HepG2 (cell line): ENCODE results near the gene SLC8A2. TPM values are rescaled to one million over a fixed set of nuclear protein-coding genes. Genes with fewer than 3 reads are reported as not detected.

Experiments used
- HNF4G ChIP-seq, 2 experiments: sonication (generic) in 1 of 2; formaldehyde crosslinking in 1 of 2; IDR thresholded peaks; 2 replicates each; pipeline versions ENCODE4 v1.4.0 to v1.6.1; 2011 to 2020; ENCODE audit warnings: borderline replicate concordance in 2 of 2, low read depth in 2 of 2, mild to moderate bottlenecking in 2 of 2, low read length in 1 of 2, missing genetic modification reagents in 1 of 2, moderate library complexity in 1 of 2
- IKZF4 ChIP-seq: sonication (generic); formaldehyde crosslinking; IDR thresholded peaks from 2 replicates; pipeline ENCODE4 v1.5.1; 2020; ENCODE audit warnings: borderline replicate concordance, mild to moderate bottlenecking, low read depth, missing genetic modification reagents; ENCODE audit errors: not compliant biosample characterization
- NR3C1 ChIP-seq: sonication (generic); formaldehyde crosslinking; IDR thresholded peaks from 2 replicates; pipeline ENCODE4 v1.4.0; 2020; ENCODE audit warnings: missing genetic modification reagents
- SPEN ChIP-seq: sonication (generic); formaldehyde crosslinking; IDR thresholded peaks from 2 replicates; pipeline ENCODE4 v1.5.1; 2020; ENCODE audit warnings: low read depth, mild to moderate bottlenecking, missing genetic modification reagents
- ZNF616 ChIP-seq: sonication (generic); formaldehyde crosslinking; IDR thresholded peaks from 2 replicates; pipeline ENCODE4 v1.5.0; 2020; ENCODE audit warnings: low read depth, mild to moderate bottlenecking, missing genetic modification reagents
- ZSCAN22 ChIP-seq: sonication (generic); formaldehyde crosslinking; IDR thresholded peaks from 2 replicates; pipeline ENCODE4 v1.4.0; 2020; ENCODE audit warnings: mild to moderate bottlenecking, missing genetic modification reagents
- polyA plus RNA-seq, 8 experiments: library from polyadenylated mRNA; depleted of rRNA in 3 of 8; stranded (reverse) in 7 of 8; unstranded in 1 of 8; fragments of >200 nt; fragmentation: Illumina TruSeq in 4 of 8; extraction: Trizol in 4 of 8; gene quantifications; 2 replicates each; pipeline versions ENCODE4 v1.2.1 to v1.2.3, GENCODE V29; 2011 to 2016; ENCODE audit warnings: low read depth in 4 of 8, missing spikeins in 1 of 8, mixed read lengths in 1 of 8; ENCODE audit not compliant: insufficient read depth in 1 of 8
- total RNA-seq, 5 experiments: library from RNA; depleted of rRNA; stranded (reverse); fragments of >200 nt; fragmentation: Illumina TruSeq; extraction: Trizol; gene quantifications; 2 replicates each; pipeline ENCODE4 v1.2.3, GENCODE V29; 2016; ENCODE audit warnings: low read depth in 1 of 5
- TF ChIP-seq, protein P1 (sequence below): sonication (generic); formaldehyde crosslinking; IDR thresholded peaks from 2 replicates; pipeline ENCODE4 v1.4.0; 2020; ENCODE audit warnings: missing genetic modification reagents
- TF ChIP-seq, protein P2 (sequence below): IDR thresholded peaks from 2 replicates; pipeline ENCODE4 v1.6.1; 2016; ENCODE audit warnings: missing compliant biosample characterization, missing genetic modification reagents, borderline replicate concordance
- TF ChIP-seq, protein P3 (sequence below), 2 experiments: fragments of 450-650 bp in 1 of 2; sonication (generic) in 1 of 2; formaldehyde crosslinking in 1 of 2; IDR thresholded peaks; 2 replicates each; pipeline versions ENCODE4 v1.6.1 to v1.8.0; 2016 to 2022; ENCODE audit warnings: antibody characterized with exemption in 1 of 2, mild to moderate bottlenecking in 1 of 2, missing genetic modification reagents in 1 of 2
- TF ChIP-seq, protein P4 (sequence below): sonication (generic); formaldehyde crosslinking; IDR thresholded peaks from 2 replicates; pipeline ENCODE4 v1.4.0; 2020; ENCODE audit warnings: mild to moderate bottlenecking, missing genetic modification reagents, borderline replicate concordance

Gene SLC8A2
- total and polyA plus RNA-seq, 2 of the 13 experiments (the other 11 are each of a cell fraction or from before 2014, with no cell fraction given) = 0.02 TPM; not detected in 1

DNA sequence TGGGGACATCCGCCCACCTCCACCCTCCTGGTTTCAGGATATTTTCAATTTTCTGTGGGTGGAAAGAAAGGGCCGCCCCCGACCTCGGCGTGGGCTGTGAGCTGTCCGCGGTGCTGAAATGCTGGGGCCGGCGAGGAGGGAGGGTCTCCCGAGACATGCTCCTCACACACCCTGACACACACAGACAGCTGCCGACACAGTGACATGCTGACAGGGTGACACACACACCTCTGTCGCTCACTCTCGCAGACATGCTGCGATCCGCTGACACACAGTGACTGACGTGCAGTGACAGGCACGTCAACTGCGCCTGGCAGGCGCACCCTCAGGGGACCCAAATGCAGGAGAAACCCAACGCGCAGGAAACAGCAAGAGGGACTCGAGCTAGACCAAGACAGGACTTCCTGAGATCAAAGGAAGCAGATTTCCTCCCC is 27.3 kb downstream of the SLC8A2 start (continued):
- TF ChIP-seq, protein P1, sequence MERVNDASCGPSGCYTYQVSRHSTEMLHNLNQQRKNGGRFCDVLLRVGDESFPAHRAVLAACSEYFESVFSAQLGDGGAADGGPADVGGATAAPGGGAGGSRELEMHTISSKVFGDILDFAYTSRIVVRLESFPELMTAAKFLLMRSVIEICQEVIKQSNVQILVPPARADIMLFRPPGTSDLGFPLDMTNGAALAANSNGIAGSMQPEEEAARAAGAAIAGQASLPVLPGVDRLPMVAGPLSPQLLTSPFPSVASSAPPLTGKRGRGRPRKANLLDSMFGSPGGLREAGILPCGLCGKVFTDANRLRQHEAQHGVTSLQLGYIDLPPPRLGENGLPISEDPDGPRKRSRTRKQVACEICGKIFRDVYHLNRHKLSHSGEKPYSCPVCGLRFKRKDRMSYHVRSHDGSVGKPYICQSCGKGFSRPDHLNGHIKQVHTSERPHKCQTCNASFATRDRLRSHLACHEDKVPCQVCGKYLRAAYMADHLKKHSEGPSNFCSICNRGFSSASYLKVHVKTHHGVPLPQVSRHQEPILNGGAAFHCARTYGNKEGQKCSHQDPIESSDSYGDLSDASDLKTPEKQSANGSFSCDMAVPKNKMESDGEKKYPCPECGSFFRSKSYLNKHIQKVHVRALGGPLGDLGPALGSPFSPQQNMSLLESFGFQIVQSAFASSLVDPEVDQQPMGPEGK (CRISPR knock-in tag) = 0 out of 2 replicates have a peak, but pooled peaks have one; percentile 19
- no peak for TF ChIP-seq NR3C1 (CRISPR knock-in tag)
- TF ChIP-seq, protein P2, sequence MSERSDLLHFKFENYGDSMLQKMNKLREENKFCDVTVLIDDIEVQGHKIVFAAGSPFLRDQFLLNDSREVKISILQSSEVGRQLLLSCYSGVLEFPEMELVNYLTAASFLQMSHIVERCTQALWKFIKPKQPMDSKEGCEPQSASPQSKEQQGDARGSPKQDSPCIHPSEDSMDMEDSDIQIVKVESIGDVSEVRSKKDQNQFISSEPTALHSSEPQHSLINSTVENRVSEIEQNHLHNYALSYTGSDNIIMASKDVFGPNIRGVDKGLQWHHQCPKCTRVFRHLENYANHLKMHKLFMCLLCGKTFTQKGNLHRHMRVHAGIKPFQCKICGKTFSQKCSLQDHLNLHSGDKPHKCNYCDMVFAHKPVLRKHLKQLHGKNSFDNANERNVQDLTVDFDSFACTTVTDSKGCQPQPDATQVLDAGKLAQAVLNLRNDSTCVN (CRISPR knock-in tag) = peak; percentile 58; the same call in 1 of the 2 replicates
- TF ChIP-seq, protein P3, sequence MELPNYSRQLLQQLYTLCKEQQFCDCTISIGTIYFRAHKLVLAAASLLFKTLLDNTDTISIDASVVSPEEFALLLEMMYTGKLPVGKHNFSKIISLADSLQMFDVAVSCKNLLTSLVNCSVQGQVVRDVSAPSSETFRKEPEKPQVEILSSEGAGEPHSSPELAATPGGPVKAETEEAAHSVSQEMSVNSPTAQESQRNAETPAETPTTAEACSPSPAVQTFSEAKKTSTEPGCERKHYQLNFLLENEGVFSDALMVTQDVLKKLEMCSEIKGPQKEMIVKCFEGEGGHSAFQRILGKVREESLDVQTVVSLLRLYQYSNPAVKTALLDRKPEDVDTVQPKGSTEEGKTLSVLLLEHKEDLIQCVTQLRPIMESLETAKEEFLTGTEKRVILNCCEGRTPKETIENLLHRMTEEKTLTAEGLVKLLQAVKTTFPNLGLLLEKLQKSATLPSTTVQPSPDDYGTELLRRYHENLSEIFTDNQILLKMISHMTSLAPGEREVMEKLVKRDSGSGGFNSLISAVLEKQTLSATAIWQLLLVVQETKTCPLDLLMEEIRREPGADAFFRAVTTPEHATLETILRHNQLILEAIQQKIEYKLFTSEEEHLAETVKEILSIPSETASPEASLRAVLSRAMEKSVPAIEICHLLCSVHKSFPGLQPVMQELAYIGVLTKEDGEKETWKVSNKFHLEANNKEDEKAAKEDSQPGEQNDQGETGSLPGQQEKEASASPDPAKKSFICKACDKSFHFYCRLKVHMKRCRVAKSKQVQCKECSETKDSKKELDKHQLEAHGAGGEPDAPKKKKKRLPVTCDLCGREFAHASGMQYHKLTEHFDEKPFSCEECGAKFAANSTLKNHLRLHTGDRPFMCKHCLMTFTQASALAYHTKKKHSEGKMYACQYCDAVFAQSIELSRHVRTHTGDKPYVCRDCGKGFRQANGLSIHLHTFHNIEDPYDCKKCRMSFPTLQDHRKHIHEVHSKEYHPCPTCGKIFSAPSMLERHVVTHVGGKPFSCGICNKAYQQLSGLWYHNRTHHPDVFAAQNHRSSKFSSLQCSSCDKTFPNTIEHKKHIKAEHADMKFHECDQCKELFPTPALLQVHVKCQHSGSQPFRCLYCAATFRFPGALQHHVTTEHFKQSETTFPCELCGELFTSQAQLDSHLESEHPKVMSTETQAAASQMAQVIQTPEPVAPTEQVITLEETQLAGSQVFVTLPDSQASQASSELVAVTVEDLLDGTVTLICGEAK (IDR thresholded peaks at IDR 0.05) = no peak
- TF ChIP-seq, protein P3 (CRISPR knock-in tag; IDR thresholded peaks at IDR 0.05) = no peak
- no peak for TF ChIP-seq IKZF4 (CRISPR knock-in tag)
- no peak for TF ChIP-seq ZSCAN22 (CRISPR knock-in tag)
- no peak for TF ChIP-seq ZNF616 (CRISPR knock-in tag)
- TF ChIP-seq, protein P4, sequence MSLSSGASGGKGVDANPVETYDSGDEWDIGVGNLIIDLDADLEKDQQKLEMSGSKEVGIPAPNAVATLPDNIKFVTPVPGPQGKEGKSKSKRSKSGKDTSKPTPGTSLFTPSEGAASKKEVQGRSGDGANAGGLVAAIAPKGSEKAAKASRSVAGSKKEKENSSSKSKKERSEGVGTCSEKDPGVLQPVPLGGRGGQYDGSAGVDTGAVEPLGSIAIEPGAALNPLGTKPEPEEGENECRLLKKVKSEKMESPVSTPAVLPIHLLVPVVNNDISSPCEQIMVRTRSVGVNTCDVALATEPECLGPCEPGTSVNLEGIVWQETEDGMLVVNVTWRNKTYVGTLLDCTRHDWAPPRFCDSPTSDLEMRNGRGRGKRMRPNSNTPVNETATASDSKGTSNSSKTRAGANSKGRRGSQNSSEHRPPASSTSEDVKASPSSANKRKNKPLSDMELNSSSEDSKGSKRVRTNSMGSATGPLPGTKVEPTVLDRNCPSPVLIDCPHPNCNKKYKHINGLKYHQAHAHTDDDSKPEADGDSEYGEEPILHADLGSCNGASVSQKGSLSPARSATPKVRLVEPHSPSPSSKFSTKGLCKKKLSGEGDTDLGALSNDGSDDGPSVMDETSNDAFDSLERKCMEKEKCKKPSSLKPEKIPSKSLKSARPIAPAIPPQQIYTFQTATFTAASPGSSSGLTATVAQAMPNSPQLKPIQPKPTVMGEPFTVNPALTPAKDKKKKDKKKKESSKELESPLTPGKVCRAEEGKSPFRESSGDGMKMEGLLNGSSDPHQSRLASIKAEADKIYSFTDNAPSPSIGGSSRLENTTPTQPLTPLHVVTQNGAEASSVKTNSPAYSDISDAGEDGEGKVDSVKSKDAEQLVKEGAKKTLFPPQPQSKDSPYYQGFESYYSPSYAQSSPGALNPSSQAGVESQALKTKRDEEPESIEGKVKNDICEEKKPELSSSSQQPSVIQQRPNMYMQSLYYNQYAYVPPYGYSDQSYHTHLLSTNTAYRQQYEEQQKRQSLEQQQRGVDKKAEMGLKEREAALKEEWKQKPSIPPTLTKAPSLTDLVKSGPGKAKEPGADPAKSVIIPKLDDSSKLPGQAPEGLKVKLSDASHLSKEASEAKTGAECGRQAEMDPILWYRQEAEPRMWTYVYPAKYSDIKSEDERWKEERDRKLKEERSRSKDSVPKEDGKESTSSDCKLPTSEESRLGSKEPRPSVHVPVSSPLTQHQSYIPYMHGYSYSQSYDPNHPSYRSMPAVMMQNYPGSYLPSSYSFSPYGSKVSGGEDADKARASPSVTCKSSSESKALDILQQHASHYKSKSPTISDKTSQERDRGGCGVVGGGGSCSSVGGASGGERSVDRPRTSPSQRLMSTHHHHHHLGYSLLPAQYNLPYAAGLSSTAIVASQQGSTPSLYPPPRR (CRISPR knock-in tag) = no peak
- TF ChIP-seq HNF4G (IDR thresholded peaks at IDR 0.05; ENCODE audit: borderline replicate concordance, low read depth, low read length) = no peak
- TF ChIP-seq HNF4G (CRISPR knock-in tag; IDR thresholded peaks at IDR 0.05; ENCODE audit: borderline replicate concordance, low read depth) = no peak
- TF ChIP-seq SPEN (CRISPR knock-in tag) = no peak
